Measurements from ENCODE around the gene FCHSD1.

- TF ChIP-seq EZH2 (IDR thresholded peaks at IDR 0.05): no peak
- TF ChIP-seq CTCF (IDR thresholded peaks at IDR 0.05 in 2 of 3, conservative IDR thresholded peaks at IDR 0.05 in 1 of 3; ENCODE audit: borderline replicate concordance in 1 of 3, insufficient read depth in 1 of 3, low read depth in 2 of 3, low read length in 2 of 3): no peak
- no peak for TF ChIP-seq RAD21 (IDR thresholded peaks at IDR 0.05; ENCODE audit: low read depth)
- TF ChIP-seq TCF7L2 (IDR thresholded peaks at IDR 0.05; ENCODE audit: borderline replicate concordance, extremely low read depth, insufficient read depth, insufficient read length): no peak
Observed at GRCh38 chr5:141608557-141608956, 42.7 kb downstream of the FCHSD1 start.
